GM19372 (cell line): Measurements from ENCODE around the gene ASB15.
"Not testable (repeated sequence)": the region's sequence is repeated elsewhere in the genome, so short reads cannot be mapped to it uniquely, and the experiment has no call there.

ENCODE experiments used
- ATAC-seq: cut with Tn5 transposase; IDR thresholded peaks from one replicate; pipeline ENCODE4 v1.9.1; 2021; ENCODE audit warnings: mild to moderate bottlenecking, low read depth, moderate library complexity; ENCODE audit not compliant: unreplicated experiment

The ASB15 gene

DNA sequence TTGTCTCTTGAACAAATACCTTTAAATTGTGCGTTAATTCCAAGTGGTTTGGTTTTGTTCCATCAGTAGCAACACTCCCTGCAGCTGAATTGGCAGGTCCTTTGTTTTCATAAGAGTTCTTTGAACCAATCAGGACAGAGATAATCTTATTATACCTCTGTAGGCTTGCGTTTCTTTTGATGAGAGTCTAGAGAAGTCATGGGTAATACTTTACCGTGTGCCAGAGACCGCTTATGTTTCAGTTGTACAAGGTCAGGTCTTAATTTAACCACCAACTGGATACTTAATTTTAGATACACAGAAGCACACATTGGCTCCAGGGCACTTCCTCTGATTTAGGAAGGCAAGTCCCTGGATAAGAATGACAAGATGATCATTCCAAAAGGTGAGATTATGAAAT is at the start of gene ASB15:
TSS of gene ASB15 (plus strand) at position 292 of the 400 bp plus-strand sequence. CDS start 12,682 bp downstream, outside the sequence.
- ATAC-seq: no peak

- ATAC-seq: not testable (repeated sequence)
Measured at GRCh38 chr7:123552134-123552533, 49.5 kb upstream of the ASB15 start.

DNA sequence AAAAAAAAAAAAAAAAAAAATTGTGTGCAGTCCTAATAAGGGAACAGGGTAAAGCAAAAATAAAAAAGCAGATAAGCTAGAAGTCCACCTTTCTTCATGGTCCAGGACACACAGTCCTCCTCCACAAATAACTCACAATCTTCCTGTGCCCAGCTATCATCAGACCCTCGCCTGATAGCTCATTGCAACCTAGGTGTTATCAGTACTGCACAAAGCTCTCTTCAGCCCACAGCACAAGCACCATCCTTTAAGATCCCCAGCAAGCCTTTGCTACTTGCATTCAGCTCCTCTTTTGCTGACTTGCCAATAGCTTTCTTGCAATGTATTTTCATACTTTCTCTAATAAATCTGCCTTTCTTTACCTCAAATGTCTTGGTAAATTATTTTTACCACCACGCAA is 49.0 kb upstream of the ASB15 start:
- no peak for ATAC-seq

DNA sequence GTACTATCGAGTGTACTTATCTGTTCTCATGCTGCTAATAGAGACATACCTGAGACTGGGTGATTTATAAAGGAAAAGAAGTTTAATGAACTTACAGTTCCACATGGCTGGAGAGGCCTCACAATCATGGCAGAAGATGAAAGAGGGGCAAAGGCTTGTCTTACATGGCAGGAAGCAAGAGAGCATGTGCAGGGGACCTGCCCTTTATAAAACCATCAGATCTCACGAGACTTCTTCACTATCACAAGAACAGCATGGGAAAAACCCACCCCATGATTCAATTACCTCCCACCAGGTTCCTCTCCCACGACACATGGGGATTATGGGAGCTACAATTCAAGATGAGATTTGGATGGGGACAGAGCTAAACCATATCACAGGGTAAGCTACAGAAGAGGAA is 48.5 kb upstream of the ASB15 start:
- no peak for ATAC-seq

- ATAC-seq: no peak
Measured at GRCh38 chr7:123555484-123555883, 46.1 kb upstream of the ASB15 start.

- no peak for ATAC-seq
Measured at GRCh38 chr7:123557016-123557397, 44.6 kb upstream of the ASB15 start.

DNA sequence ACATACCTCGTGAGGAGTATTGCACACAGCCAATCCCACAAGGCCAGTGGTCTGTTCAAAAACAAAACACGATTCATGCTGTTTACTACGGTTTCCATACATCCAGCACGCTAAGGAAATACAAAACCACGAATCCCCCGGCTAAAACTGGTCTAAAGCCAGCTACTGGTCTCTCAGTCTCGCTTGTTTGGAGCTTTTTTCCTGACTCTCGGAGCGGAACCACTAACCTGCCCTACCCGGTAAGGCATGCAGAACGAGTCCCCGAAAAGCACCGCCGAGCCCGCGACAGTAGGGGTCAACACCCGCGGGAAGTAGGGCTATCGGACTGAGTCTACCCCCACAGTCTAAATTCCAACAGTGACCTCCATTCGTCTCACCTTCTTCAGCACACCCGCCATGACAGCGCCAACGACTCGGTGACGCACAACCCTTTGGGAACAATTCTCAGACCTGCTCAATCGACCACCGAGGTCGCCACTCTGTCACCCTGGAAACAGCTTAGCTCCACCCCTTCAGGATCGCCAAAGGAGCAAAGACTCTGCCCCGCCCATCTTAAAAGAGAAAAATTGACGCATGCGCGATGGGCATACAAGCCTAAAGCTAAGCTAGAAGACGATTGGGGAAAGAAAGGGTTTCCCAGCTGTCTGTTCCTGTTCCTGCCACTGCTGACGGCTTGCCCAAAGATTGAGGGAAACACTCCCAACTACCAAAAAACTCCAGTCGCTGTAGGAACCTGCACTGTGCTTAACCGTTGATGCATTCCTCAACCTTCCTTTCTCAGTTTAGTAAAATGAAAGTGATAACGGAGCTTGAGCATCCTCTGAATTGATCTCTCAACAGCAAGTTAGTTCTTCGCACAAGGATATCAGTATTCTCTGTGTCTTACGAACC is 44.0 kb upstream of the ASB15 start, which contains the start of gene NDUFA5:
TSS of gene NDUFA5 (minus strand) at position 421 of the 891 bp plus-strand sequence. CDS start at position 398, 23 bp downstream.
- ATAC-seq: peak; percentile 96

DNA sequence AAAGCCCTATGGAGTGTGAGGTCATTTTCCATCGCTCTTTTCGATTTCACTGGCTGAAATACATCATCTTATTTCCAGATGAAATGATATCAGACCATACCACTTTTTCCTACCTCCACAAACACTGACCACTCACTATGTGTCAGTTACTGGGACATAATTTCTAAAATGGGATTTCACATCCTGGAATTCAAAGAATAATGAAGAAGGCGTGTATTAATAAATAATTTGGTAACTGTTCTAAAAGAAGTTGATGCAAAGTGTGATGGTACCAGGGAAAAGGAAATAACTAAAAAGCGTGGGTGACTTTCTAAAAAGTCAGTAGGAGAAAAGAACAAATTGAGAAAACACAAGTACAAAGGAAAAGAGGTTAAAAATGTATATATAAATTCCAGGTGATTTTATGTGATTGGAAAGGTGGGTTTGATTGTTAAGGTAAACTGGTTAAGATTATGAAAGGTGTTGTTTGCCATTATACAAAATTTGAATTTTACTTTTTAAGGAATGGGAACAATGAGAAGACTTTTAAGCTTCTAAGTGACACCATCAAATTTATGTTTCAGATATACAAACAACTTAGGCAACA is 43.2 kb upstream of the ASB15 start:
- ATAC-seq: no peak

DNA sequence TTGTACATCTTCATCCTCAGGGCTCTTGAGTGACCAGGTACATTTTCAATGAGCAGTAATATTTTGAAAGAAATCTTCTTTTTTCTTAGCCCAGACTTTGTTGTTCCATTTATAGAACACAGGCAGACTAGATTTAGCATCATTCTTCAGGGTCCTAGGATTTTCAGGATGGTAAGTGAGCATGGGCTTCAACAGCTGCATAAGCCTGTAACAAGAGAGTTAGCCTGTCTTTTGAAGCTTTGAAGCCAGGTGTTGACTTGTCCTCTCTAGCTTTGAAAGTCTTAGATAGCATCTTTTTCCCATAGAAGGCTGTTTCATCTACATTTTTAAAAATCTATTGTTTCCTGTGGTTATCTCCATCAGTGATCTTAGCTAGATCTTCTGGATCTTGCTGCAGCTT is 39.5 kb upstream of the ASB15 start:
- ATAC-seq: no peak

DNA sequence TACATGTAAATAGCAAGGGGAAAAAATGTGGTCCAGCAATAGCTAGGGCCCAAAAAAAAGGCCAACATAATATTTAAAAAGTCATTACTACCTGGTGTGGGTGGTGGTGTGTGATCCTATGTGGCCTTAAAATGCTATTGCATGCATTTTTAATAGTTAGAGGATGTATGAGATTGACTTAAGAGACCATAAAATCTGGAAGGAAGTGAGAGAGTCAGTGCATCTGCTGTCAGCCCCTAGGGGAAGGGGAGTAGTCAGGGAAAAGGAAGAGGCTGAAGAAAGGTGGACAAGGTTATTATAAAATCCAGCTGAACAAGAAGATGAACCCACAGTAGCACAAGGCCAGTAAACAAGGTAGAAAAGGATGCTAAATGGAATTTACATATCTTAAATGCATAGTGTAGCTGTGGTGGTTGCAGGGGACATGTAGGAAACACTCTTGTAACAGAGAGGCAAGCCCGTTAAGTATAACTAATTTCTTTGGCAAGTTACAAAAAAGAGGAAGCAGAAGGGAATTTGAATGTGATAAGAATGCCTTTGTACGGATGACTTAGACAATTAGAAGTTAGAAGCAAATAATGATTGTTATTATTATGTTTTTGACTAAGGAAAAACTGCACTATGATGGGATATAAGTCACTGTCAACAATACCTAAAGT is 32.1 kb upstream of the ASB15 start:
- no peak for ATAC-seq

DNA sequence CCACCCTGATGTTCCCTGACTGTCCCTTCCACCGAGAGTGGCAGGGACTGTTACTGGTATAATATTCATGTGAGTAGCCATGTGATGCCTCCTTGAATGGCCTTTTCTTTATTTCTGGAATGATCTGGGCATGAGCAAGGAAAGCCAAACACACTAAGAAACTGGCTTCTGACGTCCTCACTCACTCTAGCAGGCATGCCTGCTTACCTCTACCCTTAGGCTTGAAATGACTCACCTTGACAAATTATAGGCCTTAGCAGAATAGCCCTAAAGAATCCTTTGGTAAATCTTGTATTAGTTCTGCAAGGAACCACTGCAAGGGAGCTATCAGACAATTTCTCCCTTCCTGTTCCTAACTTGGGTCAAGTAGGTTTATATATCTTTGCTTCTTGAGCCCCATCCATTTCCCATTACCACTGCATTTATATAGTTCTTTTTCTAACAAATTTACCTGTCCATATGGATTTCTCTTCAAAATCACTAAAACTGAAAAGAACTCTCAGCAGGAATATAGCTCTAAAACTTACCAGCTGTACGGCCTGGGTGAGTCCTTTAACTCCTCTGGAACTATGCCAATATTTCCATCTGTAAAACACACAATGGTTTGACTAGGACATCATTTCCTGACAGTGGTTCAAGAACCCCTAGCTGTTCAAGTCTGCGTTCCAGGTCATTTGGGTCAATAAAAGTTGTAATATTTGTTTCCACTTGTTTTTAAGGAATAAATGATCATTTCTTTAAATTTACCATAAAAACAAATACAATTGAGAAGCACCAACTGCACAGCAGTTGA is 31.0 kb upstream of the ASB15 start:
- ATAC-seq: no peak

DNA sequence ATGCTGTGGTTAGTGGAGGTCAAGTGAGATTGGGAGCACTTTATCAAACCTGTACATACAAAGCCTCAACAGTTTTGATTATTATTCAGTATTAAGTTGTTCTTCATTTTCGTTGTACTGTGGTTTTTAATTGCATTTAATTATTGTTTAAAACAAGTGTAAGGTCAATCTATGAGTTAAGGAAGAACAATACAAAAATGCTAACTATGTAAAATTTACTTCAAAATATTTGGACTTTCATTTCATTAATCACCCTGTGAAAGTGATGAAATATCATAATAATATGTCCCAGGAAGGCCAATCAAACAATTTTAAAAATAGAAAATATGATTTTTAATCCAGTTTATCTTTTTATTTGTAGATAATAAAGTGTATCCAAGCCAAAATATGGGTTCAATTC is 30.4 kb upstream of the ASB15 start:
- no peak for ATAC-seq

- ATAC-seq: no peak
Measured at GRCh38 chr7:123571684-123572083, 29.9 kb upstream of the ASB15 start.

- ATAC-seq: no peak
Measured at GRCh38 chr7:123573341-123573740, 28.3 kb upstream of the ASB15 start.

DNA sequence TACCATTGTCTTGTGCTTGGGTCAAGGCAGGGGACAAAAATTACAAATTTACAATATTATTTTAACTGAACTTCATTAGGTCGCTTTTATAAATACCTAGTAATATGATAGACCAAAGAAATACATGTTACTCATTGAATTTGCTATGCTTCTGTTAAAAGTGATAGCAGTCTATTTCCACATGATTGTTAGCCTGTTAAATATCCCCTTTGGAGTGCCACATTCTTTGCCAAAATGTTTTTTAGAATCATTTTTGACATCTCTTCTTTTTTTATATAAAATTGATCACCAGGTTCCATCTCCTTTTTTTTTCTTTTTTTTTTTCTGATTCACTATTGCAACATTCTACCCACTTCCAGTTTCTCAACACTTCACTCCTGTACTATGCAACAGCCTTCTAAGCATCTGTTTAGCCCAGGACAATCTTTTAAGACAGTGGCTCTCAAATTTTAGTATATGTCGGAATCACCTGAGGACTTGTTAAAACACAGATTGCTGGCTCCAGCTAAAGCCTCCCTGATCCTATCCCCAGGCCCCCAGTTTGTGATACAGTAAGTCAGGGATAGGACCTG is 27.6 kb upstream of the ASB15 start:
- ATAC-seq: no peak

- no peak for ATAC-seq
Measured at GRCh38 chr7:123579416-123579815, 22.2 kb upstream of the ASB15 start.

DNA sequence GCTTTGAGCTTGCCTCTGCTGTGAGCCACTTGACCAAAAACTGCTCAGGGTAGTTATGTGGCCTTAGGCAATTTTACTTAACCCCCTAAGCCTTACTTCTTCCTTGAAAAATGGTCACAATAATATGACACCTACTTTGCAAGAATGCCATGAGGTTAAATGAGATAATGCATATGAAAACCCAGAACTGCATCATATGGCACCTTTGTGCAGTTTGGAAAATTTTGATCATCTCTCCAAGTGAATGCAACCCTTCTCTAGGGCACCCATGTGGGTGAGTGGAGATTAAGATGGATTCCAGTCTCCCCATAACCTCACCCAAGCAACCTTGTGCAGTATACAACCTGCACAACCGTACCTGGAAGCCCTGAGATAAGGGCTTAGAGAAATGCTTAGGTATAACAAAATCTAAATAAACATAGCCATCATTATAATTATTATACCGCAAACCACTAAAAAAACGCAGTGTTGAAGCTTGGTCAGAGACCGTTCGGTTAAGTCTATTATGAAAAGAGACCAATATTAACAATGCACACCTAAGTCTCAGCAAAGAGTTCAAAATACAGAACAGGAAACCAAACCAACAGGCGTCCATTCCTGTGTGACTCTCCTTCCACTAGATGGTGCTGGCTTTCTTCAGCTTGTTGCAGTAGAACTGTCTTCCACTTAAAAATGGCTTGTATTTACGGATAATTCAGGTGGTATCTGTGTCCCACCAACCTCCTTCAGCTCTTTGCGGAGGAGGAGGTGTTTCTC is 21.0 kb upstream of the ASB15 start:
- ATAC-seq: peak; percentile 78

- no peak for ATAC-seq
Measured at GRCh38 chr7:123581162-123581459, 20.5 kb upstream of the ASB15 start.

- ATAC-seq: no peak
Measured at GRCh38 chr7:123583821-123584220, 17.8 kb upstream of the ASB15 start.

GRCh38 chr7:123588376-123588775 is 13.2 kb upstream of the ASB15 start:
- ATAC-seq: no peak
